GM19324 (cell line): ENCODE measurements around the gene ENAH.

Experiments used
- ATAC-seq: cut with Tn5 transposase; IDR thresholded peaks from one replicate; pipeline ENCODE4 v1.9.1; 2021; ENCODE audit warnings: mild to moderate bottlenecking, moderate library complexity; ENCODE audit not compliant: unreplicated experiment, low FRiP score

Gene ENAH

DNA sequence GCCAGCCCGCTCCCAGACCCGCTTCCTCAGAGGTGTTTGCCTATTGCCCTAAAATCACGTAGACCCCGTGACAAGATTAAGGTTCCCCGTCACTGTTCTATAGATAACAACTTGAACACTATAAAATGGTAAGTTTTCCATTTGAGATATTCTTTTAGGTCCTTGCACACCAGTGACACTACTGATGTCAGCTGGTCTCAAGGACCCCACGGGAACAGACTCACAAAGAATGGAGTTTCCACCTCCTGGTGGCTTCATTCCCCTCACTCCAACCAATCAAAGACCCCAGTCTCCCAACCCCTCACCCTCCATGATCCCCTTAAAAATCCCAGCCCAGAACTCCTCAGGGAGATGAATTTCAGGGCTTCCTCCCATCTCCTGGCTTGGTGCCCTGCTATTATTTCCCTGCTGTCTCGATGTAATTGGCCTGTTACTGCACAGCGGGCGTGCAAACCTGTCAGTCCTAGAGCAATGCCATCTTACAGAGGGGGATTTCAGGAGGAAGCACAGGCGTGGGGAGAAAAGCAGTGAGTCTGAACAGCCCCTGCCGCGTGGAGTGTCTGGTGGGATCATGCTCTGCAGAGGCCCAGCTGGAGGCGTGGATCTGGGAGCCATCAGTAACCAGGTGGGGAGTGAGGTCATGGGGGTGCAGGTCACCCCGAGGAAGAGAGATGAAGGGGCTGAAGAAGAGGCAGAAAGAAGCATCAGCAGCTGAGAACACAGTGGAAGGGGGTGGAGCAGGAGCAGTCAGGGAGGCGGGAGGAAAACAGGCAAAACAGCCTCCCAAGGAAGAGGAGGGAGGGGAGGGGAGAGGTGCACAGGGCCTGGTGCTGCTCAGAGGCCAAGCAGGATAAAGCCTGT, 190.0 kb downstream of the ENAH start:
- no peak for ATAC-seq

DNA sequence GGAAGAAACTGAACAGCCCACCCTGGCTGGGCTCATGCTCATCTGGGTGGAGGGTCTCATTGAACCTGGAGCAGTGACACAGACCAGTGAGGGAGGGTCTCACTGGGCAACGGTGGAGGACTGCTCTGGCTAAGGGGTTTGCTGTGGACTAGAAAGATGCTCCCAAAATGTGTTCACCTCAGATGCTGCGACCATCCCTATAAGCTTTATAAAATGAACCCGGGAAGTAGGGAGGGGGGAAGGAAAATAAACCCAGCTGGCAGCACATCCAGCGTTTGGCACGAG, 190.6 kb downstream of the ENAH start:
- ATAC-seq: no peak

DNA sequence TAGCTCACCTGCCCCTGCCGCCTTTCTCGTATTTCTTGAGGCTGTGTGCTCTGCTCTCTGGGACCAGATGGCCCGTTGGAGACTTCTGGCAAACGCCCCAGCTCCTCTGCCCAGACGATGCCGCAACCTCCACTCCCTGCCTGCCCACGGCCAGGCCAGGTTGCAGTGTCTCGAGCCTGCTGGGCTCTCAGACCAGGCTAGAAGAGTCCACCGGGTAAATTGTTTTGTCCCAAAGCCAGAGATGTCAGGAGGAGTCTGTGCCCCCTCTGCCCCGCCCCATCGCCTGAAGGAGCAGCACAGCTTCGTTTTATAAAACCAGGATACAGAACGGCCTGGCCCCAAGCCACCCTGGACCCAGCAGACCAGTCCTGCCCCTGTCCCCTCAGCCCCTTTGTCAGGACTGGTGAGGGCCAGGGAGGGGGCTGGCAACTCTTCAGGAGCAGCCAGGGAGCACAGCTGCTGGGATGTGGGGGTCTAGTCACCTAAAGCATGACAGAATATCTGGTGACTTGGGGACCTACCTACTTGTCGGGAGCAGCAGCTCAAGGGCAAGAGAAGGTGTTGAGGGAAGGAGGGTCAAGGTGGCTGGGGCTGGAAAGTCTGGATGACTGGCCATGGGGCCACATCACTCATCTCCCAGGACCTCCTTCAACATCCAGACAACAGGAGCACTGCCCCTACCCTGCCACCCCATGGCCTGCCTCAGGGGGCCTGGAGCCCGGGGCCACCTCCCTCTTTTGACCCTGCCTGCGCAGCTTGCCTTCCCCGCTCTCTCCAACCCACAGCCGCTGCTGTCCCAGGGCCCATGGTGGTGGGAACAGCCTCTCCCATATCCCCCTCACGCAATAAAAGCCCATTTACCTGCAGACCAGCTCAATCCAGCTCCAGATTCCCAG, 191.1 kb downstream of the ENAH start:
- ATAC-seq: no peak

DNA sequence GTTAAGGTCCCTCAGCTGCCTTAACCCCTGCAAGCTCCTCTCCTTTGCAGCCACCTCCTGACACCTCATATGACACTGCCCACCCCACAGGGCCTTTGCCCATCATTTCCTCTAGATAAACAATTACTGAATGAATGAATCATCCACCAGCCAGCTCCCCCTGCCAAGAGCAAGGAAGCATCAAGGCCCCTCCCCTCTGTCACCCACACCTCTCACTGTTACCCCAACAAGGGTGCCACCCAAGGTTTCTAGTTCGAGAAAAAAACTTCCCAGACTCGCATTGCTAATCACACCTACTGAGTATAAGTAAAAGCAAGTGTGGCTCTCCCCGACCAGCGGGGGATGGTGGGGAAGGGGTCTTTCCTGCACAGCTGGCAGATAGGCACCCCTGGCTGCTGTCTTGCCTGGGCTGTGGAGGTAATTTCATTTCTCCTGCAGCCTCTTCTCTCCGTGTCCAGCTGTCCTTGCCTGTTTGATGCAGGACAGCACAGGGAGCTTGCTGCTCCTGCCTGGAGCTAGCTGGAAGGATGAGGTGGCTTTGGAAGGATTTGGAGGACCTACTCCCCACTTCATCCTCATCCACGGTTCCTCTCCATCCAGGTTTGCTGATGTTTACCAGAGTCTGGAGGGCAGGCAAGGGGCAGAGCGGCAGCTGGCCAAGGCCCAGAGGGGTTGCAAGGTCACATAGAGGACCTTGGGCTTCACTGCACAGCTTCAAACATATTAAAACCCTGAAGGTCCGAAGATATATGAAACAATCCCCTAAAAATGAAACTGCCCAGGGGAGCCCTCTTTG, 192.0 kb downstream of the ENAH start:
- no peak for ATAC-seq

DNA sequence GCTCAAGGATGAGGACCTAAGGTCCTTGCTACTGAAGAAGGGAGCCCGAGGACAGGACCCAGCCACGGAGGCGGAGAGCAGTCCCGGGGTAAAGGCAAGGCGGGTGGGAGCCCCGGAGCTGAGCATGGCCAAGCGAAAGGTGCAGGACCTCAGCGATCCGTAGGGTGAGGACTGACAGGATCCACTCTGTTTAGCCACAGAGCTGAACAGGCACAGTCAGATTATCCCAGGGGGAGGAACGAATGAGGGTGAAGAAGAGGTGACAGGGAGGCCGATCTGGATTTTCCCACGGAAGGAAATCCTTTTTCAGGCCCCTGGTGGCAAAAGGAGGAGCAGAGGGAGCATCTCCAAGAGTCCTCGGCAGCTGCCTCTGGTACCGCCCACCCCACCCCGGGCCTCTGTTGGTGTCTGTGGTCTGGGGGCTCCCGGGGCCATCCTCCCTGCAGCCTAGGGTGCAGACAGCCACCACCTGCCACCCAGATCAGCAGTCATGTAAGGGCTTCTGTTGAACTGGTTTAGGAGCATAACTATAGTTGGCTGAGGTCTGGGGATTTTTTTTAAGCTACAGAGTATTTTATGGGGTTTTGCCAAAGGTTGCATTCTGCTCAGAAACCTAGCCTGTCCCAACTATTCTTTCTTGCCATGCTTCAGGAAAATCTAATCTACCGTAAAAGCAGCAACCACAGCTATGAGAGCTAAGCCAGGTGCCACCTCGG, 192.7 kb downstream of the ENAH start:
- ATAC-seq: no peak

DNA sequence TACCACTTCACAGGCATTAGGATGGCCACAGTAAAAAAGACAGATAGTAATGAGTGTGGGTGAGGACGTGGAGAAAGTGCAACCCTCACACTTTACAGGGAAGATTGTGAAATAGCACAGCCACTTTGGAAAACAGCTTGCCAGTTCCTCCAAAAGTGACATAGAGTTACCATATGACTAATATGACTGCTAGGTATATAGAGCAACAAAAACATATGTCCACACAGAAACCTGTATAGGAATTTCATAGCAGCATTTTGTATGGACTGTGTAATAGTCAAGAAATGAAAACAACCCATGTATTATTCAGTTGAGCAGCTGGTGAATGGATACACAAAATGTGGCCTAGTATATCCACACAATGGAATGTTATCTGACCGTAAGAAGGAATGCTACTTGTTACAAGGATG, 194.7 kb downstream of the ENAH start:
- ATAC-seq: no peak

DNA sequence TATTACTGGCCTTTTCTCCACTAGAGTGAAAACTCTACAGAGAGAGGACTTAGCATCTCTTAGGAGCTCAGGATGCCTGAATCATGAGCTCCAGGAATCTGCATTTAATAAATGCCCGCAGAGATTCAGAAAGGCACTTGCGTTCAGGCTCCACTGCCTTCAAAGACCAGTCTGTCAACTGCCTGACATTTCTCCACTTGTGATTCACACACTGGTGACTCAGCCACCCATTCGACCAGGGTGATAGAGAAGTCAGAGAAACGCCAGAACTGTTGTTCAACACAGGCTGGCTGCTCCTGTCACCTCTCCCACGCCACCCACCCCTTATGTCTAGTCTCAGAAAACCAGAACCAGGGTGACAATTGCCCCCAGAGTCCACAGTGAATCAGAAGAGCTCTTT, 198.2 kb downstream of the ENAH start:
- no peak for ATAC-seq

DNA sequence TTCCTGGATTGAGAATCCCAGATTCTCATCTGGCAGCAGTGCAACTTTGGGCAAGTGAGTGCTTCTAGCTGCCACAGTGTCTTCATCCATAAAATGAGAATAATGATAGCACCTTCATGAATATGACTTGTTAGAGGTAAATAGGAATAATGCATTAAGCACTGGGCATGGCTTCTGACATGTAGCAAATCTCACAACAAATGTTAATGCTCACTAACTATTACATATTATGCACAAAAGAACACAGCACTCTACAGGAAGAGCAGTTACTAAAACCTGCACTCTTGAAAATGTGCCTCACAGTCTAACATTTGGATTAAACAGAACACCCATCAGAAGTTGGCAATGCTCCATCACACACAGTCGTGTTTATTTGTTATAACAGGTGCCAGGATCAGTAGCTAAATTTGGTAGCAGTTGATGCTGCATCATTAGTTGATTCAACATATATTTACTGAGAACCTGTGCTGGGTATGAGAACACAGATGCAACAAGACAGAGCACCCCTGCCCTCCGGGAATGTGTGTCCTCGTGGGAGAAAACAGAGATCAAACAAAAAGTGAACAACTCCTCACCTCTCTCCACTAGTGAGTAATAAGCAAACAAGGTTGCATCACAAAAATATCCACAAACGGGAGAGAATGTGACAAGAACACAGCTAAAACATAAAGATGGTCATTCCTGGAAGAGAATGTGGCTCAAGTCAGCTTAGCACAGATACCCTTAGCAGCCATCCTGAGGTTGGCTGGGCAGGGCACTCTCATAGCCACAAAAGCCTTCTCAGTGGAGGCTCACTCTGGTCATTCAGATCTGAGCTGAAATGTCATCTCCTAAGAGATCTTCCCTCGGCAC, 198.9 kb downstream of the ENAH start:
- ATAC-seq: no peak

DNA sequence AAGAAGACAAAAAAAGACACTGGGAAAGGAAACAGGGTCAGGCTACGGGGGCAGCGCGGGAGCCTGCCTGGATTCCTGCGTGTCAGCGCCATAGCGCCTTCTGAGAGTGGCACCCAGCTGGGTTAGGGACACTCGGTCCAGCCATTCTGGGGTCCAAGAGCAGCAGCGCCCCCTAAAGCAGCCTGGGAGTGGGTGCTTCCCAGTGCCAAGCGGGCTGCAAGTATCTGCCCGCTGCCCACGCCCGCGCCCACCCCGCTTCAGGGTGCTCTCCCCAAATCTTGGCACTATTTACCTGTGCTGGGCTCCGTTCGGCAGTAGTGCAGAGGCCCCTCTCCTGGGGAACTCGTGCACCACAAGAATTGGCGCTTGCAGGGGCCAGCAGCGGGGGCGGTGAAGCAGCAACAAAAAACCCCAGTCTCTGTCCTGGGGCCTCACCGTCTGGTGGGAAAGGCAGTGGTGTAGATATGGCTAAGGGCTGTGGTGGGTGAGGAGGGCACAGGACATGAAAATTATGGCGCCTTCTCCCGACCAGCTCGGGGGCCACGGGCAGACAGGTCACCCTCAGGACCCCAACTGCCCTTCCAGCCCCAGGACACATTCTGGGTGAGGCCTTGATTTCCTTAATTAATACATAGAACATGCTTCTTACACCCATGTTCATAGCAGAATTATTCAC, 200.9 kb downstream of the ENAH start:
- no peak for ATAC-seq

DNA sequence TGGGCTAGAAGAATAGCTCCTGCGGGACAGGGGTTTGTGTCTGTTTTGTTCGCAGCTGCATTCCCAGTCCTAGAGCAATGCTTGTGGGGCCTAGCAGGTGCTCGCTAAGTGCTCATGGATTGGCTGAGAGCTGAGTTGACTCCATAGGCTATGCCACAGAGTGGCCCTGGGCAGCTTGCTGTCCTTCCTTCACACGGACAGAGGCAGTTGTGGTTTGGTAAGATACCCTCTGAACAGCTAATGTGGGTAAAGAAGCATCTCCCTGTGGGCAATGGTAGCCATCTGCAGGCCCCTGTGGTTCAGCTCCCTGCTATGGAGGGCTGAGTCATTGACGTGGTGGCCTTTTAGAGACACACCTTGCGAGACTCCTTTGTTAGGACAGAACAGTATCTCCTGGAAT, 201.6 kb downstream of the ENAH start:
- no peak for ATAC-seq

DNA sequence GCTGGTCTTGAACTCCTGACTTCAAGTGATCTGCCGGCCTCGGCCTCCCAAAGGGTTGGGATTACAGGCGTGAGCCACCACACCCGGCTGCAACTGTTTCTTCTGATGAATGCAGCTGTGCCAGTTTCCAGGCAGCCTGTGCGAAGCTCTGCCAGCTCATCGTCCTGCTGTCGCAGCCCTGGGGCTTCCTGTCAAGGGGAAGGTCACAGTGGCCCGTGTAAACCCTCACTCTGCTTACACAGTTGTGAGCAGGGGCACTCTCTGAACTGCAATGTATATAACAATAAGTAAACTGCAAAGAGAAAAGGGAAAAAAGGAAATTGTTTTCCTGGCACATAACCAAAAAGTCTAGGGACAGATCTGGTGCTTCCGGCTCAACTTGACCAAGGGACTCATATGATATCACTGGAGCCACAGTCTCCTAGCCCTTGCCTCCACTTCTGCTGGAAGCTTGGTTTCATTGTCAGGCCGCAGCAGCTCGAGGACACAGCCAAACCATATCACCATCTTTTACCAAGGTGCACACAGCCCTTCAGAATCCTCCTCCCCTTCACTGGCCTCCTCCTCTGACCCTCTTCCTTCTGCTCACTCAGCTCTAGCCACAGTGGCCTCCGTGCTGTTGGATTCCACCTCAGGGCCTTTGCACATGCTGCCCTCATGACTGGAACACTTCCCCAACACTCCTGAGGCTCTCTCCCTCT, 202.3 kb downstream of the ENAH start:
- ATAC-seq: no peak

DNA sequence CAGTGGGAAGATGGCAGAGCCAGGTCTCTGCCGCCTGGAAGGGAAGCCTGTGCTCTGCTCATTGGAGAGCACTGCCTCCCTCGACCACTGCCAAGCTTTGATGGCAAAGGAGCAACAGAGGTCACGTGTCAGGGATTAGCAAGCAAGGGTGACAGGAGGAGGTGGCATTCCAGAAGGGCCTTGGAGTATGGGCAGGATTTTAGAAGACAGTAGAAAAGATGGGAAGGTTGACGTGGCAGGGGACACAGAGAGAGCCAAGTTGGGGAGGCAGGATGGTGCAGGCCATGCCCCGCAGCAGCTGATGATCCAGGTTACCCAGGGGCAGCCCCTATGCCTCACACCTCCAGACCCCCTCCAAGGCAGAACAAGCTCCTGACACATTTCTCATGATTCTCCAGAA, 203.1 kb downstream of the ENAH start:
- no peak for ATAC-seq

DNA sequence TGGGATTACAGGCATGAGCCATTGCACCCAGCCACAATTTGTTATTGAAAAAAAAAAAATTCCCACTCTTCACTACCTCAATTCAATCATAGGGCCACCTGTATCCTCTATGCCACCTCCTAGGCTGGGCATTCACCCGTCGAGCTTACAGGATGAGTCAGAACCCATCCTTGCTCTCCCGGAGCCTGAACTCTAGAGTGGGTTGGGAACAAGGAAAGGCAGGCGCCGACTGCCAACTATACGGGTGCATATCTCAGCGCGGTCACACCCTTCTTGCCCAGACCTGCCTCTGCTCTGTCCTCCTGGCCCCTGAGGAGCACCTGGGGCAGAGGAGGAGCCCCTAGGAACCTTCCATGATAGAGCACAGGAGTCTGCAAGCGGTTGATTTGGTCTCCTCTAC, 203.7 kb downstream of the ENAH start:
- ATAC-seq: no peak

DNA sequence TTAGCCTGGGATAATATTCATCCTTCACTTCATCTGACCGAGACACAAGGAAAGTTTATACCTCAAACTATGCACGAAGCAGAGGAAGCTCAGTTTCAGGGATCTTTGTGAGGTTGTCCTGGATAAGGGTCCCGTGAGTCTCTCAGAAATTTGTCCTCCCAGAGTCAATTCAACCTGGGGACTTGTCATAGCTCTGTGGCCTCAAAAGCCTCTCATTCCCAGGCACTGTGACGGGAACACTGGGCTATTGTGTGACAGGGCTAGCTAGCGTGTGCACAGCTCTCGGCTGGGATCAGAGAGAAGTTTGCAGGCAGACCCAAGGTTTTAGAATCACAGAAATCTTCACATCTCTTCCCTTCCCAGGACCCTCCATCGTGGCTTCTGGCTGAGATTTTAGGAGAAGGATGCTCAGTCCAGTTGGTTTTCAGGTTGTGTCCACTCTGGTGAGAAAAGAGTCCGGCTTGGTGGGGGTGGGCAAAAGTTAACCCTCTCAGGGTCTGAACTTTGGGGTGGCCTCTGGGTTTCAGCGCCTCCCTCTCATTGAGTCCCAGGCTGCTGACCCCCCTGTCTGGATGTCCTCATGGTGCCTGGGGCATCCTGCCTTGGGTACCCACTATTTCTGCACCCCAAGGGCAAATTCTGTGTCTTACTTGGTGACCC, 204.6 kb downstream of the ENAH start:
- ATAC-seq: no peak

DNA sequence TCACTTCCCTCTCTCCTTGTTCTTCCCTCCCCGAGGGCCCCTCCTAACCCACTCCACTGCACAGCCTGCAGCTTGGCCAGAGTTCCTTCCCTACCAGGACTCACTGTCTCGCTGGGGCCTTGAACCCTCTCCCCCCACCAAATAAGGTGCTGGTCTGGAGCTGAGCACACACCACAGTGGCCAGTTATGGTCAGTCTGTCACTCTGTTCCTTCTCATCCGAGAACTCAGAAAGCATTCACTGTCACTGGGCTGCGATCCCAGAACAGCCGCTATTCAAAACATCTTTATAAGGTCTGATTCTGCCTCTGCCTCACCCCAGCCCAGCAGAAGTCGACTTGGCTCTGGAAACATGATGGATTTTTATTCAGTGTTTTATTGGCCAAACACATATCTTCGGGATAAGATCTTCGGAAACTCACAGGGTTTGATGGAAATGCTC, 205.3 kb downstream of the ENAH start:
- no peak for ATAC-seq

DNA sequence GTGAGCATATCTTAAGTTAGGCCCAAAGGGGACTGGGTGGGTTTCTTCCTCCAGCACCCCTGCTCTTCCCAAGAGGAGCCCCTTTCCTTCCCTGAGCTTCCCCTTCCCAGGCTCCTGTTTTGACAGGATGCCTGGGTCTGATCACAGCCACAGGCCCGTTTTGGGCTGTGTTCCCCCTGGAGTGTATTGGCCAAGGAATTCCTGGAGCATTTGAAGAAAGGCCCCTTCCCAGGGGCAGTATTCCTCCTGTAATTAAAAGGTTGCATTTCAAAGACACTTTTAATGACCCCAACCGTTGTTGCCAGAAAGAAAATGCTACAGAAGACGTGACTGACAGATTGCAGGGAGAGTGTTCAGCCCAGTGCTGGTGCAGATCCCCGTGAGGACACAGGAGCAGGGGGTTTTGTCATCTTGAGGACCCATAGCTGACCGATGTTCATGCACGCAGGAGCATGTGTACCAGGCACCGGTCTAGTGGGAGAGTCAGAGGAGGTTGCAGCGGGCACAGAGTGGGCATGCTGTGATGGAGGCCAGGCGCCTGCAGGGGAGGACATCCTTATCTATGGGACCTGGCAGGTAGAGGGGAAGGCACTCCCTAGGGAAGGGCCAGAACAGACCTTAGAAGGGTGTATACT, 205.8 kb downstream of the ENAH start:
- ATAC-seq: no peak

DNA sequence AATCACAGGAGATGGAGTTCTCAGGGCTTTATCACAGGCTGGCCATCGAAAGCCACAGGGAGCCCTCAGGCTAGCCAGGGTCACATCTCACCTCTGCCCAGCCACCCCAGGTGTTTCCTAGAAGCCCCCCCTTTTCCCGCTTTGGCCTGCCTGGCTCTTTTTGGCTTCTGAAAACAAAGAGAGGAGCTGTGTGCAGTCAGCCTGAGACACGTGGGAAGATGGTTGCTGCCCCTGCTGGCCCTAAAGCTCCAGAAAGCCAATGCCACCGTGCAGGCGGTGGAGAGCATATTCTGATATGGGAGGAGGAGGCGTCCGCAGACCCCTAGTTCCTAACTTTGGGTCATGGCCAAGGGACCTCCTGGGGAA, 206.3 kb downstream of the ENAH start:
- ATAC-seq: no peak
